OCI-LY7 (cell line): ENCODE results near the gene PIK3R4. TPM values are rescaled to one million over a fixed set of nuclear protein-coding genes. Genes with fewer than 3 reads are reported as not detected.

ENCODE experiments used
- BruUV-seq: library from RNA; stranded (reverse); fragments of 400-500 nt; replicated peaks from 2 replicates; lab custom pipeline; 2021; lab: Mats Ljungman, UMichigan
- CTCF ChIA-PET: fragments of 300-600 bp; sonication (Branson Sonifier 250); formaldehyde crosslinking; loops from one replicate; lab custom pipeline; 2022; ENCODE audit warnings: antibody characterized with exemption; ENCODE audit not compliant: unreplicated experiment; lab: Charles Lee
- POLR2A ChIA-PET: fragments of 300-600 bp; sonication (Branson Sonifier 250); formaldehyde crosslinking; loops from one replicate; lab custom pipeline; 2022; ENCODE audit warnings: antibody characterized with exemption; lab: Charles Lee
- DNase-seq: peaks from one replicate; pipeline ENCODE4 v3.0.0-alpha.2; 2015; ENCODE audit warnings: low spot score
- H2AFZ ChIP-seq: fragments of 200-600 bp; sonication (generic), shearing (Covaris generic); 2 replicates; pipeline ENCODE4 v1.6.1; 2014; ENCODE audit warnings: mild to moderate bottlenecking, antibody characterized with exemption, low read length, moderate library complexity
- H3K27ac ChIP-seq: fragments of 200-600 bp; sonication (generic); 2 replicates; pipeline ENCODE4 v1.5.1; 2014; ENCODE audit warnings: mixed run types, low read depth, mild to moderate bottlenecking, moderate library complexity, low read length, inconsistent platforms; ENCODE audit not compliant: poor library complexity, severe bottlenecking
- H3K36me3 ChIP-seq: fragments of 200-600 bp; sonication (generic); 2 replicates; pipeline ENCODE4 v1.6.1; 2014; ENCODE audit warnings: mild to moderate bottlenecking, antibody characterized with exemption, low read length, moderate library complexity, mixed read lengths; ENCODE audit not compliant: insufficient read depth
- H3K4me1 ChIP-seq: fragments of 200-600 bp; sonication (generic); 2 replicates; pipeline ENCODE4 v1.5.1; 2014; ENCODE audit warnings: mild to moderate bottlenecking, low read length; ENCODE audit not compliant: insufficient read depth, poor library complexity, severe bottlenecking
- H3K4me2 ChIP-seq: fragments of 200-600 bp; sonication (generic); 2 replicates; pipeline ENCODE4 v1.6.1; 2014; ENCODE audit warnings: mild to moderate bottlenecking, low read length
- H3K4me3 ChIP-seq: fragments of 200-600 bp; sonication (generic); 2 replicates; pipeline ENCODE4 v1.5.1; 2014; ENCODE audit warnings: mild to moderate bottlenecking, low read depth, low read length; ENCODE audit not compliant: poor library complexity, severe bottlenecking
- H3K79me2 ChIP-seq: fragments of 200-600 bp; sonication (generic); 2 replicates; pipeline ENCODE4 v1.6.1; 2016; ENCODE audit warnings: low read depth, mild to moderate bottlenecking, low read length, moderate library complexity, mixed read lengths; ENCODE audit not compliant: insufficient read depth
- H3K9me2 ChIP-seq: fragments of 200-600 bp; sonication (generic); 2 replicates; pipeline ENCODE4 v1.6.1; 2016; ENCODE audit warnings: mild to moderate bottlenecking, low read length, mixed read lengths; ENCODE audit not compliant: insufficient read depth
- H3K9me3 ChIP-seq: fragments of 200-600 bp; sonication (generic); 2 replicates; pipeline ENCODE4 v1.6.1; 2014; ENCODE audit warnings: mild to moderate bottlenecking, mixed run types, low read length, mixed read lengths
- H4K20me1 ChIP-seq: fragments of 200-600 bp; sonication (generic); 2 replicates; pipeline ENCODE4 v1.6.1; 2014; ENCODE audit warnings: mild to moderate bottlenecking, antibody characterized with exemption, low read length, moderate library complexity, mixed read lengths; ENCODE audit not compliant: insufficient read depth
- CTCF ChIP-seq: fragments of 200-600 bp; sonication (generic); conservative IDR thresholded peaks from 2 replicates; pipeline ENCODE4 v1.5.1; 2014; ENCODE audit warnings: mild to moderate bottlenecking, antibody characterized with exemption, low read length, moderate library complexity, mixed read lengths
- EZH2phosphoT487 ChIP-seq: fragments of 200-600 bp; sonication (generic); IDR thresholded peaks from 2 replicates; pipeline ENCODE4 v1.6.1; 2018; ENCODE audit warnings: low read depth, borderline replicate concordance, mild to moderate bottlenecking, mixed run types, antibody characterized with exemption, low read length, moderate library complexity, mixed read lengths
- intact Hi-C: fragments of 100-400 bp; cut with micrococcal nuclease; formaldehyde crosslinking; loops from one replicate; pipeline ENCODE4 v1.10.0; 2022; ENCODE audit not compliant: unreplicated experiment
- total RNA-seq, 2 experiments: library from RNA; depleted of rRNA in 1 of 2; stranded (reverse); fragments of >200 nt in 1 of 2; shearing (Covaris generic) in 1 of 2; gene quantifications; 2 replicates each; pipeline ENCODE4 v1.2.3, GENCODE V29; 2014 to 2022

Gene PIK3R4
- total RNA-seq, 2 experiments from 2014 or later: 28.7 to 30.3 TPM

GRCh38 chr3:130688015-130688688, 58.5 kb downstream of the PIK3R4 start:
- ChIA-PET CTCF (no interaction called here), POLR2A (interaction anchor here (1.0 kb wide), 1 partner anchor 8 kb away, joined by 5 read pairs; no protein-coding TSS in a partner anchor)
- no peaks in the 10 kb centered on the region for H4K20me1 ChIP-seq
- no peak overlapping the region for H3K27ac ChIP-seq
- H3K36me3 ChIP-seq: peaks cover 69% of the 10 kb centered on the region
- H3K4me1 ChIP-seq: no peaks in the 10 kb centered on the region
- no peaks in the 10 kb centered on the region for H3K9me2 ChIP-seq
- H2AFZ ChIP-seq: no peak overlapping the region
- H3K4me2 ChIP-seq: no peak overlapping the region
- no peak overlapping the region for H3K4me3 ChIP-seq
- H3K9me3 ChIP-seq: no peaks in the 10 kb centered on the region
- DNase-seq: no peak
- H3K79me2 ChIP-seq: no peaks in the 10 kb centered on the region
- BruUV-seq: no TSS peak
- intact Hi-C loops: no loop called here
- no peak for TF ChIP-seq EZH2phosphoT487
- no peak for TF ChIP-seq CTCF

- intact Hi-C loops: no loop called here
- Histone ChIP-seq H3K4me3 (no peak overlapping the region), H3K27ac (no peak overlapping the region), H4K20me1 (no peaks in the 10 kb centered on the region), H3K4me2 (no peak overlapping the region), H3K36me3 (peaks cover 74% of the 10 kb centered on the region), H2AFZ (no peak overlapping the region), H3K9me3 (no peaks in the 10 kb centered on the region), H3K9me2 (no peaks in the 10 kb centered on the region), H3K4me1 (no peaks in the 10 kb centered on the region), H3K79me2 (no peaks in the 10 kb centered on the region)
- ChIA-PET CTCF (no interaction called here), POLR2A (interaction anchor here (1.0 kb wide), 1 partner anchor 9 kb away, joined by 5 read pairs; no protein-coding TSS in a partner anchor)
- TF ChIP-seq EZH2phosphoT487 (no peak), CTCF (no peak)
- BruUV-seq: no TSS peak
- no peak for DNase-seq
Observed at GRCh38 chr3:130687327-130687726, 59.3 kb downstream of the PIK3R4 start.

- Histone ChIP-seq H3K79me2 (no peaks in the 10 kb centered on the region), H2AFZ (no peak overlapping the region), H3K4me1 (no peaks in the 10 kb centered on the region), H3K27ac (no peak overlapping the region), H4K20me1 (no peaks in the 10 kb centered on the region), H3K4me3 (no peak overlapping the region), H3K36me3 (peaks cover 78% of the 10 kb centered on the region), H3K9me2 (no peaks in the 10 kb centered on the region), H3K9me3 (no peaks in the 10 kb centered on the region), H3K4me2 (no peak overlapping the region)
- intact Hi-C loops: no loop called here
- ChIA-PET CTCF (no interaction called here), POLR2A (no interaction called here)
- TF ChIP-seq EZH2phosphoT487 (no peak), CTCF (no peak)
- no peak for DNase-seq
- no TSS peak for BruUV-seq
Observed at GRCh38 chr3:130686833-130687232, 59.8 kb downstream of the PIK3R4 start.
